ENCODE data around the gene ARPC1B. TPM values are rescaled to one million over a fixed set of nuclear protein-coding genes. Genes with fewer than 3 reads are reported as not detected.
"Not testable (repeated sequence)": the region's sequence is repeated elsewhere in the genome, so short reads cannot be mapped to it uniquely, and the experiment has no call there.

ARPC1B gene
- total RNA-seq, 1 donor from 2014 or later: 53.0 TPM

DNA sequence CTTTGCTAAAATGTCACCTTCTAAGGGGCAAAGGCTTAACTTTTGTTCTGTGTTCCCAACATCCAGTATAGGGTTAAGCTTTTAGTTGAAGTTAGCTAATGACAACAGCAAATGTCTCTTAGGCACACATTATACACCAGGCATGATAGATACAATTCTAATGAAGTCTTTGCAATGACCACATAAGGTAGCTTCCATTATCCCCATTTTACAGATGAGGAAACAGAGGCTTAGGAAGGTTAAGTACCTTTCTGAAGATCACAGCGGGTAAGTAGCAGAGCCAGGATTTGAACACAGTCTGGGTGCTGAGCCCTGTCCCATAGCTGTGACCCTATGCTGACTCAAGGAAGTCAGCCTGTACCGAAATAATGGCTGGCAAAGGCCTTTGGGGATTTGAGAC, 36.1 kb downstream of the ARPC1B start:
- no peak for ATAC-seq

- not testable (repeated sequence) for ATAC-seq
Measured at GRCh38 chr7:99415513-99416127, 41.1 kb downstream of the ARPC1B start.

- ATAC-seq: no peak
Measured at GRCh38 chr7:99418260-99418659, 43.7 kb downstream of the ARPC1B start.

- peak; percentile 18 for ATAC-seq
Measured at GRCh38 chr7:99419323-99420021, 44.9 kb downstream of the ARPC1B start.

DNA sequence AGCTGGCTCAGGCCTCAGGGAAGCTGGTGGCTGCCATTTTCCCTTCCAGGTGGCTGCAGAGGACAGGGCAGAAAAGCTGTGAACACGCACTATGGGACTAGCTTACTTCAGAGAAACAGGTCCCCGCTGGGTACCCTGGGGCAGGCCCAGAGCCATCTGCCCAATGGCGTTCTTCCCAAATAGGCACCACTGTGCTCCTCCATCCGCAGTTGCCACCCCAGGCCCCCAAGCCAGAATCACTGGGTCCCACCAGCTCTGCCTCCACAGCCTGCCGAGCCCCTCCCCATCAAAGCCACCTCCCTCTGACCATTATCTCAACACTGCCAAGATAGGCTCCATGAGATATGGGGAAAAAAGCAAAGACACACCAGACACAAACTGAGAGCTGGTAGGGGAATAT, 45.7 kb downstream of the ARPC1B start:
- no peak for ATAC-seq

GRCh38 chr7:99420986-99421385, 46.5 kb downstream of the ARPC1B start:
- ATAC-seq: no peak

GRCh38 chr7:99422186-99422585, 47.7 kb downstream of the ARPC1B start:
- no peak for ATAC-seq

GRCh38 chr7:99422625-99423024, 48.1 kb downstream of the ARPC1B start:
- ATAC-seq: no peak

- ATAC-seq: no peak
Measured at GRCh38 chr7:99424932-99425730, 50.6 kb downstream of the ARPC1B start.

- ATAC-seq: peak; percentile 2
Measured at GRCh38 chr7:99428972-99429566, 54.5 kb downstream of the ARPC1B start.

- ATAC-seq: peak; percentile 8
Measured at GRCh38 chr7:99429756-99430155, 55.2 kb downstream of the ARPC1B start.

- not testable (repeated sequence) for ATAC-seq
Measured at GRCh38 chr7:99431756-99432540, 57.4 kb downstream of the ARPC1B start.

- no peak for ATAC-seq
Measured at GRCh38 chr7:99433158-99433557, 58.6 kb downstream of the ARPC1B start.

- ATAC-seq: peak; percentile 12
Measured at GRCh38 chr7:99437946-99438572, 63.5 kb downstream of the ARPC1B start.

GRCh38 chr7:99438573-99439480, 64.3 kb downstream of the ARPC1B start, which contains the start of the genes CPSF4 and PTCD1:
Gene CPSF4, plus strand, starts transcription at chr7:99438943. Its CDS starts 140 bp downstream, at chr7:99439083.
Gene PTCD1, minus strand, starts transcription at chr7:99438798. Its CDS starts 3,556 bp downstream, at chr7:99435242.
- peak; percentile 94 for ATAC-seq

GRCh38 chr7:99440195-99440594, 65.7 kb downstream of the ARPC1B start:
- ATAC-seq: no peak

All from esophagus mucosa (tissue), 1 donor.